NCI-H2171 (cell line): ENCODE data around the gene PRKCD.

ENCODE experiments used
- DNase-seq: peaks from one replicate; lab custom pipeline; 2025; lab: John Stamatoyannopoulos, UW

PRKCD gene

GRCh38 chr3:53217175-53217574, 56.2 kb downstream of the PRKCD start:
- DNase-seq, result no peak

GRCh38 chr3:53218131-53218530, 57.1 kb downstream of the PRKCD start:
- no peak for DNase-seq

GRCh38 chr3:53219895-53220483, 59.0 kb downstream of the PRKCD start:
- DNase-seq, result peak; percentile 35

- DNase-seq, result no peak
Measured at GRCh38 chr3:53221345-53221744, 60.3 kb downstream of the PRKCD start.

GRCh38 chr3:53221827-53222182, 60.8 kb downstream of the PRKCD start:
- DNase-seq, result no peak

DNA sequence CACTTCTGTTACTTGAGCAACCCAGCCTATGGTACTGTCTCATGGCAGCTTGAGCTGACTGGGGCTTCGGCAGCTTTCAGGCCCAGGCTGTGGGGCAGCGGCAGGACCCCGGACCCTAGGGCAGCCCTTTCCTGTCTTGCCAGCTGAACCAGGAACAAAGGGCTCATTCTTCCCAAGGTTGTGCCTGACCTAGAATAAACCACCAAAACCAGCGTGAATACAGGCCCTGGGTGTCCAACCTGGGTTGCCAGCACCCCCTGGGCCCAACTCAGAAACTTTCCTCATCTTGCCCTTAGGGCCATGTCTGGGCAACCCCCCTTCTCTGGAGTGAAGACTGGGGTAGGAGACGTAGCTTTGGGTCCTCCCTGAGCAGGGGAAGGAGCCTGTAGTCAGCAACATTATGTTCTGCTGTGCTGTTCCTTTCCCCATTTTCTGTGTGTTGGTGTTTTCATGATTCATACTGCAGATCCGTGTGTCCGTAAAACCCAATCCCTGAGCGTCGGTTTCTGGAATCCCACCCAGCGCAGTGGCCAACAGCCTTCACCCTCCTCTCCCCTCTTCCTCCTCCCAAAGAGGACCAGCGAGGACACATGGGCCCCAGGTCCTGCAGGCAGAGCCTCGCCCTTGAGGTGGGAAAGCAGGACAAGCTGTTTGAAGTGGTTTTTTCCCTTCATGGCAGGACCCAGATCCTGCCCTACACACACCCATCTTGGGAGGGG, 61.3 kb downstream of the PRKCD start:
- no peak for DNase-seq

DNA sequence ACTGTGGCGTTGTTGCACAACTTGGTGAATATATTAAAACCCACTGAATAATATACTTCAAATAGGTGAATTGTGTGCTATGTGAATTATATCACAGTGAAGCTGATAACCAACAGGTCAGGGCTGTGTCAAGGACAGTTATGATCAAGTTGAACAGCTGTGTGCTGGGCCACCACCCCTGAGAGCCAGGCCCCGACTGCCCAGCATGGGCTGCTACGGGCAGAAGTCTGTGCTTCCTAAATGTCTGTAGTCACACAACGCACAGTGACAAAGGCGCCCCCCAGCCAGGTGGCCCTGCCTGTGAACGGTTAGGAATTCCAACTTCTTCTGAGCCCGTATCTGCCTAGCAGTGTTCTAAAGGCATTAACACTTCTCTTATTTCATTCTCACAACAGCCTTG, 62.0 kb downstream of the PRKCD start:
- DNase-seq, result no peak

DNA sequence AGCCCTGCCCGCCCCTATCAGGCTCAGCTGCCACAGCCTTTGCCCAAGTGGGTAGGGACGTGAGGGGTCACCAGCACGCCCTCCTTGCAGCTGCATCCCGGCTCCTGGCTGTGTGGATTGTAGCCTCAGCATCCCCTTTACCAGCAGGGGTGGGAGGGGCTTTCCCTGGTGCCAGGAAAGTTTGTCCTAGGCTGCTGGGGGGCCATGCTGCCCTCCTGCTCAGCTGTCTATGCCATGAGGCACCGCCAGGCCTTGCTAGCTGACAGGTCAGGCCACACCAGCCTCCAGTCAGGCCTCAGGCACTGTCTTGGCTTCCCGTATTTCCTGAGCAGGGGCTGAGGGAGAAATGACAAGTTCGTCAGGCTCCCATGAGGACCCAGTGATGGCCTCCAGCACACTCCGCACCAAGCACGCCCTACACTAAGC, 62.5 kb downstream of the PRKCD start:
- DNase-seq, result no peak

- DNase-seq, result no peak
Measured at GRCh38 chr3:53224026-53224425, 63.0 kb downstream of the PRKCD start.

GRCh38 chr3:53224536-53224935, 63.5 kb downstream of the PRKCD start:
- DNase-seq, result no peak

DNA sequence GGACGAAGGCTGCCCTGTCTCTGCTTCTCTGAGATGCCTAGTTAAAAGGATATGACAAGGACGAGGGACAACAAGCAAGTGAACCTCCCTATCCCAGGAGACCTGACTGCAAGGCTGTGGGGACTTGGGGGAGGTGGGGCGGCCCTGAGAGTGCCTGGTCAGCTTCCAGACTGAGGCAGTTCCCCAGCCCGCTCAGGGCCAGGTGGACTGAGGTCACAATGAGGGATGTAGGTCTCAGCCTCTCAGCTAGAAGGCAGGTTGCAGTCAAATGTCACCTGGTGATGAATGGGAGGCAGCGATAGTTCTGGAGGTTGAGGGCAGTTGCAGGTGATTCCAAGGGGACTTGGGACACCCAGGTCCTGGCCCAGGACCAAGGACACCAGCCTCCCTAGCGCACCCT, 64.2 kb downstream of the PRKCD start:
- no peak for DNase-seq

GRCh38 chr3:53225651-53226050, 64.6 kb downstream of the PRKCD start:
- DNase-seq, result no peak

DNA sequence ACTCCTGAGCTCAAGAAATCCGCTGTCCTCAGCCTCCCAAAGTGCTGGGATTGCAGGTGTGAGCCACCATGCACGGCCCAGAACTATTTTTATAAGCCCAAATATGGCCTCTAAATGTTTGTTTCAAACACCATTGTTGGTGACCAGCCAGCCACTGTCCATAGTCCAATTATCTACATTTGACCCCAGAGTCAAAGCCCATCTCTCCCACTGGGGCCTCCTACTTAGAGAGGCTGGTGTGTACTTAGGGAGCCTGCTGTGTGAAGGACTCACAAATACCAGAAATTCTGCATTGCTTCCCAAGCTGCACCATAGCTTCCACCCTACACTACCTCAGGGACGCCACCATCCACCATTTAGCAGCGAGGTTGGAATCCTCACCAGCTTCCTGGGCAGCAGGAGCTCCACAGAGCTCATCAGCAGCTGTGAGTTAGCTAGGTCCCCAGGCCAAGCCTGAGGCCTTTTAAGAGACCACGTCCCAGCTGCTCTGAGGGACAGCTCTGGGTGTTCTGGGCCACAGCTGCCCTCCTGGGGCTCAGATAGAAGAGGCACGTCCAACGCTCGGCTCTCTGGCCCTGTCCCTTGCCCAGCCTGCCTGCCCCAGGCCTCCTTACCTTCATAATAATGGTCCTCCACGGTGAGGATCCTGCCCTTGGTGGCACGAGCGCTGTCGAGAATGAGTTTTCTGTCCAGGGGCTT, 65.3 kb downstream of the PRKCD start:
- no peak for DNase-seq

DNA sequence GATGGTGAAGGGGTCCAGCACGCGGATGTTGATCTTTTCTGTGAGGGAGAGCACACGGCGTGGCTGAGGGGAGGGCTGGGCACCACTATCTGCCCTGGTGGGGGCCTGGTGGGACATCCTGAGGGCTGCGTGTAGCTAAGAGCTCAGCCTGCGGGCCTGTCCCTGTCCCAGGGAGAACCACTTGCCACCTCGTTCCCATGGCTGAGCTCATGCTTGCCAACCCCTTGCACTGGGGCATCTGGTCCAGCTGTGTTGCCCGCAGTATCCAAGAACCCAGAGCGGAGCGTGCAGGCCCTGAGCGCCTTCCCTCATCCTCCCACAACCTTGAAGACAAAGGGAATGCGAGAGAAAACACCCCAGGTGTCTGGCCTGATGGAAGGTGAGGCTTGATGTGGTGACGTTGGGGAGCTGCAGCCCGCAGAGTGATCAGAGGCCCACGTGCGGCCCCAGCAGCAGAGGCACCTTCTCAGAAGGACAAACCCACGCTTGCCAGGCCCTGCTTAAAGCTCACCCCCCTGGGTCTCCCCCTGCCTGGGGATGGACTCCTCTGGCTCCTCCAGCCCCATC, 65.9 kb downstream of the PRKCD start:
- no peak for DNase-seq

DNA sequence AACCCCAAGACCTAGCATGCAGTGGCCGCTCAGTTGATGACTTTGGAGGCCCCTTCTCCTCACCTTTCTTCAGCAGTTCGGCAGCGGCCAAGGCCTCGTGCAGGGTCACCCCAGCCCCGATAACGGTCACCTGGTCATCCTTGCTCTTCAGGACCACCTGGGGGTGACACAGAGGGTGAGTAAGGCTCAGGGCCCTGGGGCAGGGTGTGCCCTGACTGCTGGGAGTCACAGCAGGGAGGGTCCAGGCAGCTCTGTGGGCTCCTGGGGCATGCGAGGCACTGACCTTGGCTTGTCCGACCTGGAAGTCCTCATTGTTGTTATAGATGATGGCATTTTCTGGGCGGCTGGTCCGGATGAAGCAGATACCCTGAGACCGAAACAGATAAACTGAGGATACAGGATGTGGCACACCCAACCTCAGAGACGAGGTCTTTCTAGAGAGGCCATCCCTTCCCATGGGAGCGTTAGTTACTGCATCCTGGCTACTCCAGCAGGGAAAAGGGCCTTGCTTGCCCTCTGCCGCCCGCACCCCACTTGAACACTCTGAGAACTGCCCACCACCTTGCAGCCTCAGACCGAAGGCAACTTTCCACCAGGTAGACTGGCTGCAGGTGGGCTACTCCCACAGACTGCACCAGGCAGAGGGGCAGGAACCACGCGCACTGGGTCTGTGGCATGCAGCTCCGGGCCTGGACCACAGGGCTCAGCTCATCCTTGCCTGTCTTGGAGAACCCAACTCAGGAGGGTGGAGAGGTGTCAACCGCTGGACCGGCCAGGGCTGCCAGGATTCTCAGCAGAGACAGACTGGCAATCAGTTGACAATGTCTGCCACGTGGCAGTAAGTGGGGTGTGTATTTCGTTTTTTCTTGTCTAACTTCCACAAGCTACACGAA, 67.2 kb downstream of the PRKCD start:
- DNase-seq, result no peak

DNA sequence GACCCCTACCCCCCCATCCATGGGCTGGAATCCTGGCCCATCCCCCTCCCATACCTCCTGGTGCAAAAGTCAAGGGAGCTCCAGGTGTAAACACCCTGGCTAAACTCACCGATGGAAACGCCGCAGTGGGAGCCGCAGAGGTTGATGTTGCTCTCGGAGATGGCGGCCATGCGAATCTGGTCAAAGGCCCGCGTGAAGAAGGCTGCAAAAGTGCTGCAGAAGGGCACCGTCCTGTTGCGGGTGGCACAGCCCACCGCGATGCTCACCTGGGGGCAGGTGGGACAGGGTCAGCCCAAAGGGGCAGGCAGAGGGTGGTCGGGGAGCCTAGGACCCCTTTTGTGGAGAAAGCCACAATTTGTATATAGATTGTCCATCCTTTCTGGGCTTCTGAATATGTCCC, 68.2 kb downstream of the PRKCD start:
- no peak for DNase-seq

GRCh38 chr3:53229606-53230005, 68.6 kb downstream of the PRKCD start:
- no peak for DNase-seq

- DNase-seq, result no peak
Measured at GRCh38 chr3:53230041-53230621, 69.1 kb downstream of the PRKCD start.

- no peak for DNase-seq
Measured at GRCh38 chr3:53230789-53231188, 69.8 kb downstream of the PRKCD start.

DNA sequence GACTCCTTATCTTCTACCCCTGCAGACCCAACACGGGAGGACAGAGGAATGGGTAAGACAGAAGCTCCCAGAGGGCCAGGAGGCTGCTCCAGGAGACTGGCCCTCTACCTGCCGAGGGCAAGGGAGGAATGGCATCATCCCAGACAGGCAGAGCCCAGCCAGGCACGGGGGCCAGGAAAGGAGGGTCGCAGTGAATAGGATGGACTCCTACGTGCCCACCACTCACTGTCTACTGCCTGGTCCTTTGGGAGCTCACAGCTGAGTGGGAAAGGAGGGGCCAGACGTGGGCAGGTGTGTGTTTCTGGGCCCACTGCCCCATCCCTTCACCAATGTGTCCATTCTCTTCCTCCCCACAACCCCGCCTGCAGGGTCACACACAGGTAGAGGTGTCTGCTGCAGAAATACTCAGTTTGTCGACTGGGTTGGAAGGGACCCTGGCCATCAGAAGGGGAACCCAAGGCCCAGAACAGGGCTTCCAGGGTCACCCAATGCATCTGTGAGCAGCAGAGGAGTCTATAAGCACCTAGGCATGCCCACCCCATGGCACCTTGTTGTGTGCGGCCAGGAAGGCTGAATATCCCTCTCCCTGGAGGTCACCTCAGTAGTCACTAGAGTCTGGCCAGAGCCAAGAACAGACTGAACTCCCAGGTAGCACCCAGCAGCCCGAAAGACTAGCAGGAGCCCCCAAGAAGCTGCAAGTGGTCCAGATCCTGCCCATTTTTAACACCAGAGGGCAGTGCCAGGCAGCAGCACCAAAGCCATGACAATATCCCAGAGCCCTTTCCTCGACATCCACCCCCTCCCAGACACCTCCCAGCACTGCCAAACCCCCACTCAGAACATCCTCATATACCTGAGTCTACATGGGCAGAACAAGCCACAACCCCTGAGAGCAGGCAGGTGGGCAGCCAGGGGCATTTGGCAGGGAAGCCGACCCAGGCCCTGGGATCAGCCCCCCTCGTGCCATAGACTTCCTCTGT, 70.8 kb downstream of the PRKCD start:
- DNase-seq, result no peak
